HG03571 (cell line): ENCODE results near the gene CCNDBP1.
"Not testable (repeated sequence)": the region's sequence is repeated elsewhere in the genome, so short reads cannot be mapped to it uniquely, and the experiment has no call there.

Source experiments
- ATAC-seq: cut with Tn5 transposase; IDR thresholded peaks from one replicate; pipeline ENCODE4 v1.9.1; 2021; ENCODE audit not compliant: unreplicated experiment

The CCNDBP1 gene

GRCh38 chr15:43190178-43190577 is 5.0 kb downstream of the CCNDBP1 start:
- no peak for ATAC-seq

- no peak for ATAC-seq
Observed at GRCh38 chr15:43193710-43194109, 8.5 kb downstream of the CCNDBP1 start.

- ATAC-seq, result no peak
Observed at GRCh38 chr15:43194795-43195194, 9.6 kb downstream of the CCNDBP1 start.

GRCh38 chr15:43196760-43197548 is 11.8 kb downstream of the CCNDBP1 start:
- ATAC-seq, result no peak

- not testable (repeated sequence) for ATAC-seq
Observed at GRCh38 chr15:43197773-43198172, 12.6 kb downstream of the CCNDBP1 start.

- ATAC-seq, result not testable (repeated sequence)
Observed at GRCh38 chr15:43198556-43198955, 13.4 kb downstream of the CCNDBP1 start.

- no peak for ATAC-seq
Observed at GRCh38 chr15:43198992-43199391, 13.8 kb downstream of the CCNDBP1 start.

GRCh38 chr15:43199945-43200488 is 14.8 kb downstream of the CCNDBP1 start:
- ATAC-seq, result no peak

- ATAC-seq, result no peak
Observed at GRCh38 chr15:43204016-43204901, 19.1 kb downstream of the CCNDBP1 start.

- no peak for ATAC-seq
Observed at GRCh38 chr15:43206054-43206453, 20.9 kb downstream of the CCNDBP1 start.

GRCh38 chr15:43207024-43207423 is 21.8 kb downstream of the CCNDBP1 start:
- no peak for ATAC-seq

GRCh38 chr15:43208052-43209002 is 23.1 kb downstream of the CCNDBP1 start:
- ATAC-seq, result no peak

- ATAC-seq, result no peak
Observed at GRCh38 chr15:43209059-43209824, 24.0 kb downstream of the CCNDBP1 start.

GRCh38 chr15:43210172-43210745 is 25.1 kb downstream of the CCNDBP1 start:
- no peak for ATAC-seq

- no peak for ATAC-seq
Observed at GRCh38 chr15:43210807-43211206, 25.6 kb downstream of the CCNDBP1 start.

- ATAC-seq, result no peak
Observed at GRCh38 chr15:43211224-43211735, 26.1 kb downstream of the CCNDBP1 start.

GRCh38 chr15:43212299-43212698 is 27.1 kb downstream of the CCNDBP1 start:
- no peak for ATAC-seq

GRCh38 chr15:43212951-43213350 is 27.7 kb downstream of the CCNDBP1 start:
- ATAC-seq, result no peak

- ATAC-seq, result no peak
Observed at GRCh38 chr15:43213466-43213865, 28.3 kb downstream of the CCNDBP1 start.
